ENCODE results near the gene GNPDA1.
"Not testable (repeated sequence)": the region's sequence is repeated elsewhere in the genome, so short reads cannot be mapped to it uniquely, and the experiment has no call there.

GNPDA1 gene

DNA sequence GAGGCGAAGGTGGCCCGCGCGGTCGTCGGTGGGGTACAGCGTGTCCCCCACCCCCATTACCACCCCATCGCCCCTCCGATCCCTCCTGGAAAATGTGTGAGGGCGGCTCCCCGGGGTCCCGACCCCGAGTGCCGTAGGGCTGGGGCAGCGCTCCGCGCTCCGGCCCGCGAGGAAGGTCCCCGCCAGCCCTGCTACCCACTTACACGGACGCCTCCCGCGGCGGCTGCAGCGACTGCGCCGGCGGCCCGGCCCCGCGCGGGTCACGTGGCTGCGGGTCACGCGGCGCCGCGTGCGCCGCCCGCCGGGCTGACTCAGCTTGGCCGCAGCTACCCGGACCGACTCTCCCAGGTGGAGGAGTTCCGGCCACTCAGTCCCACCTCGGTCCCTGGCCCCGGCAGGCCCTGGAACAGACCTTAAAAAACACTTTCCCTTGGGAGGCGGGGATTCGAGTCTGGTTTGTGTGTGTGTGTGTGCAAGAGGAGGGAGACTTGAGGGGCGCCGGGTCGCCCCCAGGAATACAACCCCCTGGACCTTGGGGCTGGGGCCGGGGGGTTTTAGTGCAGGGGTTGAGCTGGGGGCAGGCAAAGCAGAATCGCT, at the start of gene GNPDA1:
Gene GNPDA1 (minus strand): TSS at position 236 of the 597 bp plus-strand sequence. CDS start 992 bp downstream, outside the sequence.
- DNase-seq (ENCODE audit: low spot score) = peak; percentile 84

DNA sequence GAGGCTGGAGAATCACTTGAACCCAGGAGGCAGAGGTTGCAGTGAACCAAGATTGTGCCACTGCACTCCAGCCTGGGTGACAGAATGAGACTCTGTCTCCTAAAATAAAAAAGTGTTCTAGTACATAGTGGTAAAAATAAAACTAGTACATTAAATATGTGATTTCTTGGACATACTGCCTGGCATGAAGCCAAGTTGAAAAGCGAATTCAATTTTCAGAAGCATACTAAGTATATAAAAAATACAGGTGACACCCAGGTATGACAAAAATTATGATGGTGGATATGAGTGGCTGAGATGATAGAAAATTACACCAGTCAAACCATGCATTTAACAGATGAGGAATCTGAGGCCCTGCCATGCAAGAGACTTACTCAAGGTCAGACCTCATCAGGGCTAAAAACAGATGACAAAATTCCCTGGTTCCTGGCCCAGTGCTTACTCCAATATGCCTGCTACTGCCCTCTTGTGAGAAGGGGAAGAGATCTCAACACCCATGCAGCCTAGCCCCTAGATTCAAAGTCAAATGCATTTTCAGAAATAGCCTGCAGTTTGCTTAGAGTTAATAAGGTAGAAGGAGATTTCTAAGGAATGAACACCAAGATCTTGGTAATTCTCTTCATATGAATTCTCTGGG, 46.6 kb upstream of the GNPDA1 start:
- DNase-seq (ENCODE audit: low spot score) = no peak

DNA sequence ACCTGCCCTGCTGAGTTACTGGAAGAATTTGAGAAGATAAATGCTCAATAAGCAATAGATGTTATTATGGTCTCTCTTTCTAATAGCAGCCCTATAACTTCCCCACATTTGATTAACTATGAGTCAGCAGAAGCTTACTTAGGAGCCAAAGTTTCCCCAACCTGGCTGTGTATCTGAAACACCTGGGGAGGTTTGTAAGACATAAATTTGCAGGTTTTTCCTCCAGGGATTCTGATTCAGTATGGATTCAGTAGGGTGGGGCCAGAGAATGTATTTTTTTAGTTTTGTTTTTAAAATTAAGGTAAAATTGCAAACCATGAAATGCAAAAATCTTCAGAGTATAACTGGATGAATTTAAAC, 44.9 kb upstream of the GNPDA1 start:
- no peak for DNase-seq (ENCODE audit: low spot score)

DNA sequence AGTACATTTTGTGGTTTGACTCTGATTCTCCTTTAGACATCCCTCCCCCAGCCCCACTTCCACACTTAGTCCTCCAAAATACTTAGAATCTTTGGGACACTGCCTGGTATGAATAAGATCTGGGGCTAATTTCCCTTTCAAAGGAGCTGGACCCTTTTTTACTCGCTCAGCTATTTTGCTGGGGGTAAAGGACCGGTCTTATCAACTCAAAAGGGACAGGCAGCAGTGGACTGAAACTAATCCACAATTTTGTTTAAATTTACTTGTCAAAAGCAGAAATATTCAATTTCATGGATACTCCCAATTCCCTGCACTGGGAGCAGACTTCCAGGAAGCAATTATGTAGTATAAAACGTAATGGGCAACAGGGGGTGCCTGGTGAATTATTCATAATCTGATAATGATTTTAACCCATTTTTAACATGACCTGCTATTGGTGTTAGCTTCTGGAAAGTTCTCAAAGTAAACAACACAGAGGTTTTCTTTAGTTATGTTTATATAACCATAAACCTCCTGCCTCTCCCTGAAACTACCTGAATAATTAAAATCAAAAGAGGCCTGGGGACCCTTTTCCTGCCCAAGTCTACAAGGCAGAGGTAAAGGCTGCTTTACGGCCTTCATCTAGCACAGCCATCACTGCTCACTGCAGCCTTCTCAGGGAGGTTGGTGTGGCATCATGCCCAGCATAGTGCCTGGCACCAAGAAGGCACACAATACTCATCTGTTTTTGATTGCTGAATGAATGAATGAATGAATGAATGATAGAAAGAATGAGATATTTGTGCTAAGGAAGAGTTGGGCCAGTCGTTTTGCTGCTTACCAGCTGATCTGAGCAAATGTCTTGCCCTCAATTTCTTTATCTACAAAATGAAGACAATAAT, 44.2 kb upstream of the GNPDA1 start:
- peak; percentile 63 for DNase-seq (ENCODE audit: low spot score)

DNA sequence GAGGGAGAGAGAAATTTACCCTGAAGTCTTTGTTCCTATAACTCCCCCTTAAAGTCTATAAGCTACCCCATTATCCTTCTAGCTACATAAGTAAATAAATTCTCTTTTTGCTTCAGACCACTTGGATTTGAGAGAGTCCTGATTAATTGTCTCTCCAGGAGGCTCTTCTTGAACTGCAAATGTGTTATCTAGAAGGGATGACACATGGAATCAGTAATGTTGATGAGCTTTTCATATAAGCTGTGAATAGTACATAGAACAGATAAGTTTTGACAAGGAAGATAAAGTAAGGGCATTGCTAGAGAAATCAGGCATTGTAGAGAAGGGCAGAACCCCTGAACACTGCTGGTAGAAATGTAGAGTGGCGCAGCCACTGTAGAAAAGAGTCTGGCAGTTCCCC, 42.5 kb upstream of the GNPDA1 start:
- DNase-seq (ENCODE audit: low spot score) = no peak

GRCh38 chr5:142053426-142054151, 40.8 kb upstream of the GNPDA1 start:
- peak; percentile 59 for DNase-seq (ENCODE audit: low spot score)

- DNase-seq (ENCODE audit: low spot score) = not testable (repeated sequence)
Measured at GRCh38 chr5:142052026-142052425, 39.2 kb upstream of the GNPDA1 start.

DNA sequence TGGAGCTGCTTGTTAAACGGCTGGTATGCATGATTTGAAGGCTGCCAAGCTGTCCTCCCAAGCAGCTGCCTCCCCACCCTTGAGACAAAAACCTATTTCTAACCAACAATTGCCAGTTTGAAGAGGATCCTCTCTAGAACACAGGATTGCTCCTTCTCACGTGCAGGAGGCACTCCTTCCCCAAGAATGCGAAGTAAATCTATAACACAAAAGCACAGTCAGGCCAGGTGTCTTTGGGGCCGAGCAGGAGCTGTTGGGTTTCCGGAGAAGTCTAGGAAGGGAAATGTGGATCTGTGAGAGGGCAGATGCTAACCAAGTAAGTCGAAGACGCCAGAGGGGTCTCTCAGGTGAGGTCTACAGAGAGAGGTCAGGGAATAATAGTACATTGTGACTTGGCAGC, 35.4 kb upstream of the GNPDA1 start:
- no peak for DNase-seq (ENCODE audit: low spot score)

GRCh38 chr5:142046191-142046590, 33.4 kb upstream of the GNPDA1 start:
- no peak for DNase-seq (ENCODE audit: low spot score)

GRCh38 chr5:142040881-142041280, 28.1 kb upstream of the GNPDA1 start:
- not testable (repeated sequence) for DNase-seq (ENCODE audit: low spot score)

GRCh38 chr5:142040285-142040684, 27.5 kb upstream of the GNPDA1 start:
- DNase-seq (ENCODE audit: low spot score) = no peak

DNA sequence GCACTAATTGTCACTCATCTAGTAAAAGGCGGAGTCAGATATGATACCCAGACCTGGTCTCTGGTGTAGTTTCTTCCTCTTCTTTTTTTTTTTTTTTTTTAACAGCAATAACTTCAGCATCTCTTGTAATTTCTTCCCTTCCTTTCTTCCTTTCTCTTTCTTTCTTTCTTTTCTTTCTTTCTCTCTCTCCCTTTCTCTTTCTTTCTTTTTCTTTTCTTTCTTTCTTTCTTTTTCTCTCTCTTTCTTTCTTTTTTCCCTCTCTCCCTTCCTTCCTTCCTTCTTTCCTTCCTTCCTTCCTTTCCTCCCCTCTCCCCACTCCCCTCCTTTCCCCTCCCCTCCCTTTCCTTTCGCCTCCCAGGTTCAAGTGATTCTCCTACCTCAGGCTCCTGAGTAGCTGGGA, 25.9 kb upstream of the GNPDA1 start:
- no peak for DNase-seq (ENCODE audit: low spot score)

- DNase-seq (ENCODE audit: low spot score) = not testable (repeated sequence)
Measured at GRCh38 chr5:142037599-142037998, 24.8 kb upstream of the GNPDA1 start.

GRCh38 chr5:142036918-142037317, 24.1 kb upstream of the GNPDA1 start:
- no peak for DNase-seq (ENCODE audit: low spot score)

GRCh38 chr5:142034994-142035393, 22.2 kb upstream of the GNPDA1 start:
- DNase-seq (ENCODE audit: low spot score) = no peak

GRCh38 chr5:142033632-142034567, 21.1 kb upstream of the GNPDA1 start:
- DNase-seq (ENCODE audit: low spot score) = not testable (repeated sequence)

DNA sequence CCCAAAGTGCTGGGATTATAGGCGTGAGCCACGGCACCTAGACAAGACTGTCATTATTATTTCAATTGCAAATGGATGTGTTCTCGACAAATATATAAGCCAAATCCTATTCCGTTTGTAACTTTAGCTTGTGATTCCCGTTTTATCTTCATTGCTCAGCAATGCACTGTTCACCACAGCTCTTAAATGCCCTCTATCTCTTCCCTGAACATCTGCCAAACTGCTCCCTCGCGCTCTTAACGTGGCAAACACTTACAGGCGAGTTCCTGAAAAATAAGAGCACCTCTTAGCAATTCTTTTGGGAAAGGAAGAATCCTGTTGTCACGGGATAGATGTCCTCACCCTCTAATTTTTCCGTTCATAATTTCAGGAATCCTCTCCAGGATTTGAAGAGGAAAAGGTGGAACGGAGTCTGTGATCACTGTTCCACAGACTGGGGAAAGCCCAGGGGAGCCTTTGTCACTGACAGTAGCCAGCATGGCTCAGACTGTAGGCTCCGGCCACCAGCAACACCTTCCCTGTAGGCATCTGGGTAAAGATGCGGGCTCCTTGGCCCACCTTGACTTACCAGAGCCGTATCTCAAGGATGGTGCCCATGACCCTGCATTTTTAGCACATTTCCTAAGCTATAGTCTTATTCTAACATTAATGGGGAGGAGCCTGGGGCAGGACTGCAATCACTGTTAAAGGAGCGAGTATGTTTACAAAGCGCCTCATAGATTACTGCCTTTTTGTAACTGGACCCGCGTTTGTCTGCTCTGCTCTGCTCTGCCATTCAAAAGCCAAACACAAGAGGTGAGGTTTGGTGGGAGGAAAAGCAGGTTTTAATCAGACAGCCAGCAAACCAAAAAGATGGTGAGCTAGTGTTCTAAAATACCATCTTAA, 20.2 kb upstream of the GNPDA1 start:
- DNase-seq (ENCODE audit: low spot score) = no peak

DNA sequence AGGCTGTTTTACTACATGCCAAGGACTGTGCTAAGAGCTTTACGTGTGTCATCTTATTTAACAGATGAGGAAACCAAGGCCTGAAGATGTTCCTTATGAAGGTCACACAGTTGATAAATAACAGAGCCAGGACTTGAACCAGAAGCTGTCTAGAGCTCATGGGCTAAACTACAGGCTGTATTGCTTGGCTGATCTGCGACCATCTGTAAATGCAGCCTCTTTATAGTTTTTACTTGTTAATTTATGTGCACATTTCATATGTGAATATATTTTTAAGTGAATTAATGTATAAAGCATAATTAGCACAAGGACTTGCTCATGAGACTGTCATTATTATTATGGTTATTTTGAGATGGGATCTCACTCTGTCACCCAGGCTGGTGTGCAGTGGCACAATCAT, 19.3 kb upstream of the GNPDA1 start:
- DNase-seq (ENCODE audit: low spot score) = no peak

GRCh38 chr5:142025637-142026036, 12.8 kb upstream of the GNPDA1 start:
- DNase-seq (ENCODE audit: low spot score) = no peak

- peak; percentile 93 for DNase-seq (ENCODE audit: low spot score)
Measured at GRCh38 chr5:142024771-142025304, 12.0 kb upstream of the GNPDA1 start.

Data from putamen (tissue), 1 donor.